HepG2 (cell line): ENCODE data around the gene GIPC1. TPM values are rescaled to one million over a fixed set of nuclear protein-coding genes. Genes with fewer than 3 reads are reported as not detected.
A peak's percentile ranks its signal among the peaks of the same experiment; 100 is the strongest.

ENCODE experiments used
- ARID5B ChIP-seq: IDR thresholded peaks from 2 replicates; pipeline ENCODE4 v1.4.0; 2020; ENCODE audit warnings: mild to moderate bottlenecking, missing genetic modification reagents
- FOSL2 ChIP-seq: sonication (generic); formaldehyde crosslinking; IDR thresholded peaks from 2 replicates; pipeline ENCODE4 v1.4.0; 2020; ENCODE audit warnings: missing genetic modification reagents
- GATAD1 ChIP-seq: IDR thresholded peaks from 2 replicates; pipeline ENCODE4 v1.6.1; 2016; ENCODE audit warnings: missing genetic modification reagents, missing compliant biosample characterization
- KLF16 ChIP-seq, 2 experiments: sonication (generic) in 1 of 2; formaldehyde crosslinking in 1 of 2; IDR thresholded peaks; 2 replicates each; pipeline versions ENCODE4 v1.6.1 to v1.8.0; 2016 to 2023; ENCODE audit warnings: missing genetic modification reagents in 2 of 2, missing compliant biosample characterization in 1 of 2
- NR0B2 ChIP-seq: sonication (generic); formaldehyde crosslinking; IDR thresholded peaks from 2 replicates; pipeline ENCODE4 v1.4.0; 2020; ENCODE audit warnings: mild to moderate bottlenecking, missing genetic modification reagents
- NR2F6 ChIP-seq, 2 experiments: IDR thresholded peaks; 2 replicates each; pipeline ENCODE4 v1.6.1; 2016; ENCODE audit warnings: antibody characterized with exemption in 1 of 2, mild to moderate bottlenecking in 1 of 2
- ZBTB44 ChIP-seq: sonication (generic); formaldehyde crosslinking; IDR thresholded peaks from 2 replicates; pipeline ENCODE4 v1.4.0; 2020; ENCODE audit warnings: missing genetic modification reagents
- ZFP36L2 ChIP-seq: sonication (generic); formaldehyde crosslinking; IDR thresholded peaks from 2 replicates; pipeline ENCODE4 v1.4.0; 2020; ENCODE audit warnings: missing genetic modification reagents
- ZNF101 ChIP-seq: sonication (generic); formaldehyde crosslinking; IDR thresholded peaks from 2 replicates; pipeline ENCODE4 v1.4.0; 2020; ENCODE audit warnings: mild to moderate bottlenecking, low read depth, missing genetic modification reagents, borderline replicate concordance
- ZNF276 ChIP-seq: sonication (generic); formaldehyde crosslinking; IDR thresholded peaks from 2 replicates; pipeline ENCODE4 v1.4.0; 2020; ENCODE audit warnings: mild to moderate bottlenecking, low read depth, missing genetic modification reagents
- ZNF460 ChIP-seq: sonication (generic); formaldehyde crosslinking; IDR thresholded peaks from 2 replicates; pipeline ENCODE4 v1.5.1; 2020; ENCODE audit warnings: missing genetic modification reagents, mild to moderate bottlenecking, borderline replicate concordance
- ZNF646 ChIP-seq: sonication (generic); formaldehyde crosslinking; IDR thresholded peaks from 2 replicates; pipeline ENCODE4 v1.9.0; 2021; ENCODE audit warnings: mild to moderate bottlenecking, missing genetic modification reagents
- polyA plus RNA-seq, 8 experiments: library from polyadenylated mRNA; depleted of rRNA in 3 of 8; stranded (reverse) in 7 of 8; unstranded in 1 of 8; fragments of >200 nt; fragmentation: Illumina TruSeq in 4 of 8; extraction: Trizol in 4 of 8; gene quantifications; 2 replicates each; pipeline versions ENCODE4 v1.2.1 to v1.2.3, GENCODE V29; 2011 to 2016; ENCODE audit warnings: low read depth in 4 of 8, missing spikeins in 1 of 8, mixed read lengths in 1 of 8; ENCODE audit not compliant: insufficient read depth in 1 of 8
- total RNA-seq, 5 experiments: library from RNA; depleted of rRNA; stranded (reverse); fragments of >200 nt; fragmentation: Illumina TruSeq; extraction: Trizol; gene quantifications; 2 replicates each; pipeline ENCODE4 v1.2.3, GENCODE V29; 2016; ENCODE audit warnings: low read depth in 1 of 5

GIPC1 gene
- total and polyA plus RNA-seq, 2 of the 13 experiments (the other 11 are each of a cell fraction or from before 2014, with no cell fraction given) = 27.1 to 48.1 TPM

GRCh38 chr19:14510311-14511228 is 14.6 kb upstream of the GIPC1 start (continued):
- TF ChIP-seq ZNF646 (CRISPR knock-in tag) (no peak), ARID5B (CRISPR knock-in tag) (peak; percentile 23; the same call in 1 of the 2 replicates), ZNF460 (CRISPR knock-in tag) (peak; percentile 46; the same call in 1 of the 2 replicates), ZNF276 (no peak), ZFP36L2 (no peak), ZBTB44 (no peak), NR0B2 (CRISPR knock-in tag) (no peak), NR2F6 (IDR thresholded peaks at IDR 0.05) (no peak), NR2F6 (CRISPR knock-in tag; IDR thresholded peaks at IDR 0.05) (no peak), KLF16 (CRISPR knock-in tag; IDR thresholded peaks at IDR 0.05) (no peak), GATAD1 (no peak), ZNF101 (no peak), FOSL2 (CRISPR knock-in tag) (peak; percentile 81)
